Measurements from ENCODE around the gene INTS12. TPM values are rescaled to one million over a fixed set of nuclear protein-coding genes. Genes with fewer than 3 reads are reported as not detected.
A peak's percentile ranks its signal among the peaks of the same experiment; 100 is the strongest.
"Not testable (repeated sequence)": the region's sequence is repeated elsewhere in the genome, so short reads cannot be mapped to it uniquely, and the experiment has no call there.

INTS12 gene
- polyA plus RNA-seq, 1 donor (not counting 4 experiments of a cell fraction or from before 2014, with no cell fraction given), result 39.8 TPM

DNA sequence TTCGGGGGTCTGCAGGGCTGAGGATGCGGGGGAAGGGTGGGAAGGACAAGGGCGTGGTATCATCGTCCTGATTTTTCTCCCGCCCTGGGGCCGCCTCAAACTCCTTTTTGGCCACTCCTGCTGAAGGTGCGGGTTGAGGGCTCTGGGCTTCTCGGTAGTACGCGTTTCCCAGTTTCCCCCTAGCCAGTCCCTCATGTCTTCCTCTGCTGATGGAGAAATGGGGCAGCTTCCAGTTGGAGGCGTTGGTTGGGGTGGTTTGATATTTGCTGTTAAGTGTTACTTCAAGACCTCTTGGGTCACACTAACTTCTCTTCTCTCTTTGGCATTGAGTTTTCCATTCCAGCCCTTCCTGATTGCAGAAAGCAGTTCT, 577 bp upstream of the INTS12 start:
- H3K79me2 ChIP-seq (ENCODE audit: control insufficient read depth, insufficient read depth, low read length), result peaks cover 86% of the 10 kb centered on the region
- FAIRE-seq (peak; percentile 49), DNase-seq (ENCODE audit: low read depth, low spot score) (no peak)
- H3K36me3 ChIP-seq (ENCODE audit: control insufficient read depth in 2 of 2, extremely low read depth in 1 of 2, insufficient read depth in 2 of 2, low read length in 2 of 2), result no peaks in the 10 kb centered on the region
- H3K27me3 ChIP-seq (ENCODE audit: control insufficient read depth, extremely low read depth, insufficient read depth, low read length), result no peaks in the 10 kb centered on the region
- no peak for TF ChIP-seq EZH2 (IDR thresholded peaks at IDR 0.05; ENCODE audit: low read length)
- peak overlapping the region; percentile 96 for H3K9ac ChIP-seq (ENCODE audit: control insufficient read depth, extremely low read depth, insufficient read depth, low read length)
- H3K4me2 ChIP-seq (ENCODE audit: control insufficient read depth, extremely low read depth, insufficient read depth, low read depth, low read length), result peak overlapping the region; percentile 94
- peak overlapping the region; percentile 95 for H2AFZ ChIP-seq (ENCODE audit: control insufficient read depth, low read length)
- peaks cover 33% of the 10 kb centered on the region for H3K4me1 ChIP-seq (ENCODE audit: control insufficient read depth, extremely low read depth, insufficient read depth, low read length)
- dilution Hi-C loops (cut with MboI; ENCODE audit: extremely low pct_ligation_motif_present, low sequenced_read_pairs), result no loop called here
- peak overlapping the region; percentile 72 to 95 (median 89) for H3K4me3 ChIP-seq (ENCODE audit: control insufficient read depth in 2 of 3, extremely low read depth in 1 of 3, insufficient read depth in 2 of 3, low read depth in 1 of 3, low read length in 3 of 3)
- no peaks in the 10 kb centered on the region for H4K20me1 ChIP-seq (ENCODE audit: control insufficient read depth, extremely low read depth, insufficient read depth, low read length)
- no peaks in the 10 kb centered on the region for H3K9me3 ChIP-seq (ENCODE audit: control insufficient read depth, low read depth, low read length)
- H3K27ac ChIP-seq (ENCODE audit: control insufficient read depth, insufficient read depth, low read length), result peak overlapping the region; percentile 92
- no peaks in the 10 kb centered on the region for H3K9me1 ChIP-seq (ENCODE audit: control insufficient read depth, extremely low read depth, insufficient read depth, low read length)

DNA sequence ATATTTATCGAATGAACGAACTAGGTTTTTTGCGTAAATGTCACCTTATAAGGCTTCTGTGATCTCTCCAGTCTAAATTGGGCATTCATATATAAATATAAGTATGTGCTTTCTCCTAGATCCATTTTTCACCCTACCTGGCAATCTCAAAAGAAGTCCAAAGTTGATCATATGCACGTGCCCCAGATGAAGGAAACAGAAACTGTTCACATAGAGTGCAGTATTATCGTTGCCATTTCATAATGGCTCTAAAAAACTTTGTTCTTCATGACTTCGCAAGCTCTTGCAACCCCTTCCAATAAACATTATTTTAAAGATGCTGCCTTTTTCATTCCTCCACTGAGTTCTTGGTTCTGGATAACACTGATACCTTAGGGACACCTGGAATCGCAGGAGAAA, 708 bp downstream of the INTS12 start:
- peak overlapping the region; percentile 87 for H3K4me2 ChIP-seq (ENCODE audit: control insufficient read depth, extremely low read depth, insufficient read depth, low read depth, low read length)
- dilution Hi-C loops (cut with MboI; ENCODE audit: extremely low pct_ligation_motif_present, low sequenced_read_pairs), result no loop called here
- H3K4me3 ChIP-seq (ENCODE audit: control insufficient read depth in 2 of 3, extremely low read depth in 1 of 3, insufficient read depth in 2 of 3, low read depth in 1 of 3, low read length in 3 of 3), result peak overlapping the region; percentile 72 to 95 (median 89)
- no peaks in the 10 kb centered on the region for H4K20me1 ChIP-seq (ENCODE audit: control insufficient read depth, extremely low read depth, insufficient read depth, low read length)
- H3K4me1 ChIP-seq (ENCODE audit: control insufficient read depth, extremely low read depth, insufficient read depth, low read length), result peaks cover 23% of the 10 kb centered on the region
- H3K9me1 ChIP-seq (ENCODE audit: control insufficient read depth, extremely low read depth, insufficient read depth, low read length), result no peaks in the 10 kb centered on the region
- peaks cover 0 to 3% of the 10 kb centered on the region in 2 experiments for H3K36me3 ChIP-seq (ENCODE audit: control insufficient read depth in 2 of 2, extremely low read depth in 1 of 2, insufficient read depth in 2 of 2, low read length in 2 of 2)
- DNase-seq (ENCODE audit: low read depth, low spot score) (no peak), FAIRE-seq (no peak)
- H3K79me2 ChIP-seq (ENCODE audit: control insufficient read depth, insufficient read depth, low read length), result peaks cover 91% of the 10 kb centered on the region
- H2AFZ ChIP-seq (ENCODE audit: control insufficient read depth, low read length), result peak overlapping the region; percentile 98
- TF ChIP-seq EZH2 (IDR thresholded peaks at IDR 0.05; ENCODE audit: low read length), result no peak
- TF ChIP-seq, protein P1, sequence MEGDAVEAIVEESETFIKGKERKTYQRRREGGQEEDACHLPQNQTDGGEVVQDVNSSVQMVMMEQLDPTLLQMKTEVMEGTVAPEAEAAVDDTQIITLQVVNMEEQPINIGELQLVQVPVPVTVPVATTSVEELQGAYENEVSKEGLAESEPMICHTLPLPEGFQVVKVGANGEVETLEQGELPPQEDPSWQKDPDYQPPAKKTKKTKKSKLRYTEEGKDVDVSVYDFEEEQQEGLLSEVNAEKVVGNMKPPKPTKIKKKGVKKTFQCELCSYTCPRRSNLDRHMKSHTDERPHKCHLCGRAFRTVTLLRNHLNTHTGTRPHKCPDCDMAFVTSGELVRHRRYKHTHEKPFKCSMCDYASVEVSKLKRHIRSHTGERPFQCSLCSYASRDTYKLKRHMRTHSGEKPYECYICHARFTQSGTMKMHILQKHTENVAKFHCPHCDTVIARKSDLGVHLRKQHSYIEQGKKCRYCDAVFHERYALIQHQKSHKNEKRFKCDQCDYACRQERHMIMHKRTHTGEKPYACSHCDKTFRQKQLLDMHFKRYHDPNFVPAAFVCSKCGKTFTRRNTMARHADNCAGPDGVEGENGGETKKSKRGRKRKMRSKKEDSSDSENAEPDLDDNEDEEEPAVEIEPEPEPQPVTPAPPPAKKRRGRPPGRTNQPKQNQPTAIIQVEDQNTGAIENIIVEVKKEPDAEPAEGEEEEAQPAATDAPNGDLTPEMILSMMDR (optimal IDR thresholded peaks at IDR 0.05 in 1 of 3, IDR thresholded peaks at IDR 0.05 in 1 of 3, conservative IDR thresholded peaks at IDR 0.05 in 1 of 3; ENCODE audit: extremely low read depth in 1 of 3, insufficient read depth in 2 of 3, low read length in 3 of 3), result no peak
- peak overlapping the region; percentile 96 for H3K9ac ChIP-seq (ENCODE audit: control insufficient read depth, extremely low read depth, insufficient read depth, low read length)
- no peaks in the 10 kb centered on the region for H3K9me3 ChIP-seq (ENCODE audit: control insufficient read depth, low read depth, low read length)
- peak overlapping the region; percentile 92 for H3K27ac ChIP-seq (ENCODE audit: control insufficient read depth, insufficient read depth, low read length)
- H3K27me3 ChIP-seq (ENCODE audit: control insufficient read depth, extremely low read depth, insufficient read depth, low read length), result no peaks in the 10 kb centered on the region

DNA sequence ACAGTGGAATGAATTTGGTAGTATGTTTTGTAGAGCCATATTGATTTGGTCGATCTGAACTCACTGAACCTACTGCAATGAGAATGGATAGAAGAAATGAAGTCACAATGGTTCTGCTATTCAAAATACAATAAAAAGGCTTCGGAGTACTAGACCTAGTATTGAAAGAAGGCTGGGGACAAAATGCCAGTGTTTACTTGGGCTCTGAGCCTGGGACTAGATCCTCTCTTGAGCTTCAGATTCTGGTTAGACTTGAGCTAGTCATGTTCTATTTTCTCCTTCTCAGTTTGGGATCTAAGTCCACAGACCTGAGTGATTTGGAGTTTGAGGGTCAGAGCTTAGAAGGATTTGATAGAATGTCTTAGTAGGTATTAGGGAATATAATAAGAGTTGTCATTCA, 9.9 kb downstream of the INTS12 start:
- TF ChIP-seq, protein P1 (optimal IDR thresholded peaks at IDR 0.05 in 1 of 3, IDR thresholded peaks at IDR 0.05 in 1 of 3, conservative IDR thresholded peaks at IDR 0.05 in 1 of 3; ENCODE audit: extremely low read depth in 1 of 3, insufficient read depth in 2 of 3, low read length in 3 of 3), result no peak
- no peak for TF ChIP-seq EZH2 (IDR thresholded peaks at IDR 0.05; ENCODE audit: low read length)
- FAIRE-seq (no peak), DNase-seq (ENCODE audit: low read depth, low spot score) (no peak)
- no peaks in the 10 kb centered on the region for H3K9me1 ChIP-seq (ENCODE audit: control insufficient read depth, extremely low read depth, insufficient read depth, low read length)
- no peak overlapping the region for H3K27ac ChIP-seq (ENCODE audit: control insufficient read depth, insufficient read depth, low read length)
- no peaks in the 10 kb centered on the region for H3K4me1 ChIP-seq (ENCODE audit: control insufficient read depth, extremely low read depth, insufficient read depth, low read length)
- no peak overlapping the region for H2AFZ ChIP-seq (ENCODE audit: control insufficient read depth, low read length)
- no peaks in the 10 kb centered on the region for H4K20me1 ChIP-seq (ENCODE audit: control insufficient read depth, extremely low read depth, insufficient read depth, low read length)
- no peaks in the 10 kb centered on the region for H3K9me3 ChIP-seq (ENCODE audit: control insufficient read depth, low read depth, low read length)
- peaks cover 16% of the 10 kb centered on the region for H3K79me2 ChIP-seq (ENCODE audit: control insufficient read depth, insufficient read depth, low read length)
- no peak overlapping the region for H3K4me2 ChIP-seq (ENCODE audit: control insufficient read depth, extremely low read depth, insufficient read depth, low read depth, low read length)
- H3K4me3 ChIP-seq (ENCODE audit: control insufficient read depth in 2 of 3, extremely low read depth in 1 of 3, insufficient read depth in 2 of 3, low read depth in 1 of 3, low read length in 3 of 3), result no peak overlapping the region
- H3K36me3 ChIP-seq (ENCODE audit: control insufficient read depth in 2 of 2, extremely low read depth in 1 of 2, insufficient read depth in 2 of 2, low read length in 2 of 2), result peaks cover 0 to 3% of the 10 kb centered on the region in 2 experiments
- dilution Hi-C loops (cut with MboI; ENCODE audit: extremely low pct_ligation_motif_present, low sequenced_read_pairs), result no loop called here
- H3K9ac ChIP-seq (ENCODE audit: control insufficient read depth, extremely low read depth, insufficient read depth, low read length), result no peak overlapping the region
- no peaks in the 10 kb centered on the region for H3K27me3 ChIP-seq (ENCODE audit: control insufficient read depth, extremely low read depth, insufficient read depth, low read length)

DNA sequence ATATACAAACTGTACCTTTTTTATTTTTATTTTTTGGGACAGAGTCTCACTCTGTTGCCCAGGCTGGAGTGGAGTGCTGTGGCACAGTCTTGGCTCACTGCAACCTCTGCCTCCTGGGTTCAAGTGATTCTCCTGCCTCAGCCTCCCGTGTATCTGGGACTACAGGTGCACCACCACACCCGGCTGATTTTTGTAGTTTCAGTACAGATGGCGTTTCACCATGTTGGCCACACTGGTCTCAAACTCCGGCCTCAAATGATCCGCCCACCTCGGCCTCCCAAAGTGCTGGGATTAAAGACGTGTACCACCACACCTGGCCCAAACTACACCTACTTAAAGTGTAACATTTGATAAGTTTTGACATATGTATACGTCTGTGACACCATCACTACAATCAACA, 12.7 kb downstream of the INTS12 start:
- H4K20me1 ChIP-seq (ENCODE audit: control insufficient read depth, extremely low read depth, insufficient read depth, low read length); H3K9ac ChIP-seq (ENCODE audit: control insufficient read depth, extremely low read depth, insufficient read depth, low read length); H3K4me2 ChIP-seq (ENCODE audit: control insufficient read depth, extremely low read depth, insufficient read depth, low read depth, low read length); H3K4me1 ChIP-seq (ENCODE audit: control insufficient read depth, extremely low read depth, insufficient read depth, low read length); FAIRE-seq; DNase-seq (ENCODE audit: low read depth, low spot score); H3K27ac ChIP-seq (ENCODE audit: control insufficient read depth, insufficient read depth, low read length); H2AFZ ChIP-seq (ENCODE audit: control insufficient read depth, low read length); dilution Hi-C loops (cut with MboI; ENCODE audit: extremely low pct_ligation_motif_present, low sequenced_read_pairs); H3K4me3 ChIP-seq (ENCODE audit: control insufficient read depth in 2 of 3, extremely low read depth in 1 of 3, insufficient read depth in 2 of 3, low read depth in 1 of 3, low read length in 3 of 3); H3K27me3 ChIP-seq (ENCODE audit: control insufficient read depth, extremely low read depth, insufficient read depth, low read length); H3K79me2 ChIP-seq (ENCODE audit: control insufficient read depth, insufficient read depth, low read length); H3K9me3 ChIP-seq (ENCODE audit: control insufficient read depth, low read depth, low read length); H3K9me1 ChIP-seq (ENCODE audit: control insufficient read depth, extremely low read depth, insufficient read depth, low read length); H3K36me3 ChIP-seq (ENCODE audit: control insufficient read depth in 2 of 2, extremely low read depth in 1 of 2, insufficient read depth in 2 of 2, low read length in 2 of 2): not testable (repeated sequence)

All from keratinocyte (primary cell).